Colonic mucosa (tissue), 4 donors: ENCODE measurements around the gene CAMP. TPM values are rescaled to one million over a fixed set of nuclear protein-coding genes. Genes with fewer than 3 reads are reported as not detected.
"Not testable (repeated sequence)": the region's sequence is repeated elsewhere in the genome, so short reads cannot be mapped to it uniquely, and the experiment has no call there.

ENCODE experiments used
- DNase-seq: peaks from one replicate; pipeline ENCODE4 v3.0.0-alpha.2; 2020
- H3K27ac ChIP-seq: fragments of 200-600 bp; one replicate; pipeline ENCODE4 v1.8.0; 2021
- H3K27me3 ChIP-seq: fragments of 200-600 bp; one replicate; pipeline ENCODE4 v1.8.0; 2021
- H3K36me3 ChIP-seq: fragments of 200-600 bp; one replicate; pipeline ENCODE4 v1.8.0; 2021
- H3K4me1 ChIP-seq: fragments of 200-600 bp; one replicate; pipeline ENCODE4 v1.8.0; 2021; ENCODE audit warnings: mild to moderate bottlenecking
- H3K4me3 ChIP-seq: fragments of 200-600 bp; one replicate; pipeline ENCODE4 v1.8.0; 2021
- H3K9ac ChIP-seq, 2 donors: one replicate each; pipeline ENCODE4 v1.7.0; 2013; ENCODE audit warnings: control low read depth in 2 of 2, low read depth in 2 of 2, low read length in 2 of 2
- H3K9me3 ChIP-seq: fragments of 200-600 bp; one replicate; pipeline ENCODE4 v1.8.0; 2021
- intact Hi-C: fragments of 100-400 bp; cut with DNase I; formaldehyde crosslinking; loops from one replicate; pipeline ENCODE4 v1.14.1; 2022
- total RNA-seq, 2 donors: library from RNA; stranded (reverse); fragmentation: NEBNext Ultra II Directional in 1 of 2; extraction: Animal tissue kit (Norgen Biotek cat#: 25700) in 1 of 2; gene quantifications; one replicate each; pipeline ENCODE4 v1.2.1, GENCODE V29; 2021
- TF ChIP-seq, protein P1 (sequence below): fragments of 200-600 bp; IDR thresholded peaks from one replicate; pipeline ENCODE4 v1.8.0; 2022; ENCODE audit warnings: antibody characterized with exemption, mild to moderate bottlenecking
- donor health status: healthy.
- donor health status: DM: no; HTN: no; CAD: no.
- donor health status: DM: no; HTN: no; CAD: no.

CAMP gene
- total RNA-seq, 2 donors from 2014 or later, result not detected

GRCh38 chr3:48196611-48197010 is 26.7 kb upstream of the CAMP start:
- Histone ChIP-seq H3K27me3 (no peaks in the 10 kb centered on the region), H3K9ac (no peak overlapping the region), H3K9me3 (no peaks in the 10 kb centered on the region), H3K36me3 (no peaks in the 10 kb centered on the region), H3K27ac (no peak overlapping the region), H3K4me3 (no peak overlapping the region), H3K4me1 (no peaks in the 10 kb centered on the region)
- TF ChIP-seq, protein P1, sequence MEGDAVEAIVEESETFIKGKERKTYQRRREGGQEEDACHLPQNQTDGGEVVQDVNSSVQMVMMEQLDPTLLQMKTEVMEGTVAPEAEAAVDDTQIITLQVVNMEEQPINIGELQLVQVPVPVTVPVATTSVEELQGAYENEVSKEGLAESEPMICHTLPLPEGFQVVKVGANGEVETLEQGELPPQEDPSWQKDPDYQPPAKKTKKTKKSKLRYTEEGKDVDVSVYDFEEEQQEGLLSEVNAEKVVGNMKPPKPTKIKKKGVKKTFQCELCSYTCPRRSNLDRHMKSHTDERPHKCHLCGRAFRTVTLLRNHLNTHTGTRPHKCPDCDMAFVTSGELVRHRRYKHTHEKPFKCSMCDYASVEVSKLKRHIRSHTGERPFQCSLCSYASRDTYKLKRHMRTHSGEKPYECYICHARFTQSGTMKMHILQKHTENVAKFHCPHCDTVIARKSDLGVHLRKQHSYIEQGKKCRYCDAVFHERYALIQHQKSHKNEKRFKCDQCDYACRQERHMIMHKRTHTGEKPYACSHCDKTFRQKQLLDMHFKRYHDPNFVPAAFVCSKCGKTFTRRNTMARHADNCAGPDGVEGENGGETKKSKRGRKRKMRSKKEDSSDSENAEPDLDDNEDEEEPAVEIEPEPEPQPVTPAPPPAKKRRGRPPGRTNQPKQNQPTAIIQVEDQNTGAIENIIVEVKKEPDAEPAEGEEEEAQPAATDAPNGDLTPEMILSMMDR, result no peak
- intact Hi-C loops, result no loop called here
- no peak for DNase-seq

- Histone ChIP-seq H3K36me3 (no peaks in the 10 kb centered on the region), H3K9me3 (no peaks in the 10 kb centered on the region), H3K27ac (no peak overlapping the region), H3K4me1 (no peaks in the 10 kb centered on the region), H3K4me3 (no peak overlapping the region), H3K9ac (no peak overlapping the region), H3K27me3 (no peaks in the 10 kb centered on the region)
- no peak for DNase-seq
- TF ChIP-seq, protein P1, result no peak
- intact Hi-C loops, result no loop called here
These were observed 24.2 kb upstream of the CAMP start for GRCh38 chr3:48199117-48199516.

DNA sequence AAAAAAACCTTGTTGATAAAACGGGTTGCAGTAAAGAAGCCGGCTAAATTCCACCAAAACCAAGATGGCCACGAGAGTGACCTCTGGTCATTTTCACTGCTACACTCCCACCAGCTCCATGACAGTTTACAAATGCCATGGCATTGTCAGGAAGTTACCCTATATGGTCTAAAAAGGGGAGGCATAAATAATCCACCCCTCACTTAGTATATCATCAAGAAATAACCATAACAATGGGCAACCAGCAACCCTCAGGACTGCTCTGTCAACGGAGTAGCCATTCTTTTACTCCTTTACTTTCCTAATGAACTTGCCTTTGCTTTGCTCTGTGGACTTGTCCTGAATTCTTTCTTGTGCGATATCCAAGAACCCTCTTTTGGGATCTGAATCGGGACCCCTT is 20.7 kb upstream of the CAMP start:
- Histone ChIP-seq H3K4me1 (no peaks in the 10 kb centered on the region), H3K4me3 (no peak overlapping the region), H3K36me3 (no peaks in the 10 kb centered on the region), H3K27ac (no peak overlapping the region), H3K9ac (no peak overlapping the region), H3K9me3 (no peaks in the 10 kb centered on the region), H3K27me3 (no peaks in the 10 kb centered on the region)
- intact Hi-C loops, result no loop called here
- no peak for DNase-seq
- TF ChIP-seq, protein P1, result no peak

DNA sequence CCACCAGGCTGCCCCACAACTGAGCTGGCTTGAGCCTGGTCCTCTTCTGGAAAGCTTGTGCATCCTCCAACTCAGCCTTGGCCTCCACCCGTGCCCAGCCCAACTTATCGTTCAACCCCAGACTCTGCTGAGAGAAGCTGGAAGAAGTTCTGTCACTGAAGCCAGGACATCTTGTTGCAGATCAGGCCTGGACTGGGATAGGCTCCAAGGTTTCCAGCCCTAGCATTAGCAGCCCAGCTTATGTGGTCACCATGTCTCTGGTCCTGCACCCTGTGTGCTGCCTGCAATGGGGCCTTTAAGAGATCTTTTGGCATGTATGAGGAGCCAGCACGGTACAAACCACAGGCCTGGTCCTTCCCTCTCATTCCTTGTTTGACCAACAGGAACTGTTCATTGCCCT is 15.2 kb upstream of the CAMP start:
- H3K9me3 ChIP-seq, result no peaks in the 10 kb centered on the region
- H3K27ac ChIP-seq, result no peak overlapping the region
- H3K36me3 ChIP-seq, result no peaks in the 10 kb centered on the region
- no peak for DNase-seq
- no peak overlapping the region for H3K9ac ChIP-seq
- no peaks in the 10 kb centered on the region for H3K27me3 ChIP-seq
- intact Hi-C loops, result no loop called here
- no peaks in the 10 kb centered on the region for H3K4me1 ChIP-seq
- TF ChIP-seq, protein P1, result no peak
- H3K4me3 ChIP-seq, result no peak overlapping the region

DNA sequence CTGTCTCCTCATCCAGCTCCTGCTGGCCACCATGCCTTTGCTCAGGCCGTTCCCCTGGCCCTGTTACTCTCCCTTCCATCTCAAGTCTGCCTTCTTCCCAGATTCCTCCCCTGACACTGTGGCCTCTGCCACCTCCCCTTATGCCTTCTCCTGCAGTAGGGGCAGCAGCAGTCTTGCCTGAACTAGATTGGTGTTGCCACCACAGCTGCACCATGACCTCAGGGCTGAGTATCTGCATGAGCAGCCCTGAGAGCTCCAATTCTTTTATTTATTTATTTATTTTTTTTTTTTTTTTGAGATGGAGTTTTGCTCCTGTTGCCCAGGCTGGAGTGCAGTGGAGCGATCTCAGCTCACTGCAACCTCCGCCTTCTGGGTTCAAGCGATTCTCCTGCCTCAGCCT is 13.8 kb upstream of the CAMP start:
- Histone ChIP-seq H3K27me3 (no peaks in the 10 kb centered on the region), H3K4me3 (no peak overlapping the region), H3K9me3 (no peaks in the 10 kb centered on the region), H3K36me3 (no peaks in the 10 kb centered on the region), H3K27ac (no peak overlapping the region), H3K4me1 (no peaks in the 10 kb centered on the region), H3K9ac (no peak overlapping the region)
- no peak for DNase-seq
- TF ChIP-seq, protein P1, result no peak
- intact Hi-C loops, result no loop called here

DNA sequence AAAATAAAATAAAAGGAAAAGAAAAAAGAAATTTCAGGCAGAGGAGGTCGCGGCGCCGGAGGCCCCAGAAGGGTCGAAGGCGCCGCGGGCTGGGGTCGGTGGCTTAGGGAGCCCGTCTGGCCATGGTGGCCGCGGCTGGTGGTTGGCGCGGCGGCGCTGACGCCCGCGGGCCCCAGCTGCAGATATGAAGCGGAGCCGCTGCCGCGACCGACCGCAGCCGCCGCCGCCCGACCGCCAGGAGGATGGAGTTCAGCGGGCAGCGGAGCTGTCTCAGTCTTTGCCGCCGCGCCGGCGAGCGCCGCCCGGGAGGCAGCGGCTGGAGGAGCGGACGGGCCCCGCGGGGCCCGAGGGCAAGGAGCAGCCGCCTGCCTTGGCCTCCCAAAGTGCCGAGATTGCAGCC is 12.8 kb upstream of the CAMP start:
- H3K9ac ChIP-seq, H3K9me3 ChIP-seq, H3K27ac ChIP-seq, H3K4me3 ChIP-seq, H3K4me1 ChIP-seq, H3K36me3 ChIP-seq, intact Hi-C loops, DNase-seq, H3K27me3 ChIP-seq: not testable (repeated sequence)

- H3K4me1 ChIP-seq, H3K27me3 ChIP-seq, H3K9me3 ChIP-seq, H3K36me3 ChIP-seq, H3K4me3 ChIP-seq, intact Hi-C loops, H3K9ac ChIP-seq, DNase-seq, H3K27ac ChIP-seq: not testable (repeated sequence)
These were observed 11.5 kb upstream of the CAMP start for GRCh38 chr3:48211776-48212175.
